Loucy (cell line): Measurements from ENCODE around the gene SYNE1.

ENCODE experiments used
- H2AFZ ChIP-seq: fragments of 200-600 bp; sonication (generic); 2 replicates; pipeline ENCODE4 v1.6.0; 2016; ENCODE audit warnings: antibody characterized with exemption, mild to moderate bottlenecking, low read length, moderate library complexity
- H3F3A ChIP-seq: fragments of 200-600 bp; 2 replicates; pipeline ENCODE4 v1.6.0; 2016; ENCODE audit warnings: antibody characterized with exemption, low read depth, mild to moderate bottlenecking
- H3K27me3 ChIP-seq: fragments of 200-600 bp; sonication (generic); 2 replicates; pipeline ENCODE4 v1.6.1; 2014; ENCODE audit warnings: low read length, mild to moderate bottlenecking; ENCODE audit not compliant: insufficient read depth, poor library complexity, severe bottlenecking
- H3K36me3 ChIP-seq: fragments of 200-600 bp; sonication (generic); 2 replicates; pipeline ENCODE4 v1.6.1; 2016; ENCODE audit warnings: low read length; ENCODE audit not compliant: insufficient read depth
- H3K4me1 ChIP-seq: fragments of 200-600 bp; sonication (generic); 2 replicates; pipeline ENCODE4 v1.5.1; 2014; ENCODE audit warnings: low read length, mild to moderate bottlenecking; ENCODE audit not compliant: insufficient read depth, poor library complexity, severe bottlenecking
- H3K4me2 ChIP-seq: fragments of 200-600 bp; sonication (generic); 2 replicates; pipeline ENCODE4 v1.6.0; 2014; ENCODE audit warnings: antibody characterized with exemption, low read length, low read depth, mild to moderate bottlenecking; ENCODE audit not compliant: poor library complexity, severe bottlenecking
- H3K4me3 ChIP-seq: fragments of 200-600 bp; sonication (generic); 2 replicates; pipeline ENCODE4 v1.5.1; 2014; ENCODE audit warnings: low read length, mild to moderate bottlenecking, mixed read lengths; ENCODE audit not compliant: poor library complexity, severe bottlenecking
- H3K79me2 ChIP-seq: fragments of 200-600 bp; sonication (generic); 2 replicates; pipeline ENCODE4 v1.6.1; 2014; ENCODE audit warnings: low read length; ENCODE audit not compliant: insufficient read depth
- H3K9ac ChIP-seq: fragments of 200-600 bp; sonication (generic); 2 replicates; pipeline ENCODE4 v1.6.0; 2014; ENCODE audit warnings: mild to moderate bottlenecking, low read depth, low read length, moderate library complexity; ENCODE audit not compliant: poor library complexity, severe bottlenecking
- H3K9me2 ChIP-seq: fragments of 200-600 bp; sonication (generic); replicated peaks from 2 replicates; pipeline ENCODE4 v1.6.1; 2016; ENCODE audit warnings: low read depth, low read length, mixed read lengths
- H3K9me3 ChIP-seq: fragments of 200-600 bp; sonication (generic); 2 replicates; pipeline ENCODE4 v1.6.1; 2014; ENCODE audit warnings: mild to moderate bottlenecking, antibody characterized with exemption, low read length, low read depth; ENCODE audit not compliant: insufficient read depth
- H4K20me1 ChIP-seq: fragments of 200-600 bp; sonication (generic); 2 replicates; pipeline ENCODE4 v1.6.0; 2014; ENCODE audit warnings: antibody characterized with exemption, low read length, mild to moderate bottlenecking; ENCODE audit not compliant: insufficient read depth, poor library complexity, severe bottlenecking
- CTCF ChIP-seq: fragments of 200-600 bp; sonication (generic); conservative IDR thresholded peaks from 2 replicates; pipeline ENCODE4 v1.5.1; 2014; ENCODE audit warnings: mild to moderate bottlenecking, antibody characterized with exemption, low read length
- EZH2phosphoT487 ChIP-seq: fragments of 200-600 bp; IDR thresholded peaks from 2 replicates; pipeline ENCODE4 v1.6.1; 2018; ENCODE audit warnings: antibody characterized with exemption, mild to moderate bottlenecking, moderate library complexity, borderline replicate concordance

SYNE1 gene

GRCh38 chr6:152338335-152339125, 298.6 kb downstream of the SYNE1 start:
- Histone ChIP-seq H3K9ac (no peak overlapping the region), H3F3A (no peaks in the 10 kb centered on the region), H3K79me2 (no peaks in the 10 kb centered on the region), H3K9me2 (no peaks in the 10 kb centered on the region), H4K20me1 (no peaks in the 10 kb centered on the region), H2AFZ (peak overlapping the region; percentile 74), H3K9me3 (no peaks in the 10 kb centered on the region), H3K27me3 (no peaks in the 10 kb centered on the region), H3K4me1 (no peaks in the 10 kb centered on the region), H3K4me2 (no peak overlapping the region), H3K4me3 (no peak overlapping the region), H3K36me3 (no peaks in the 10 kb centered on the region)
- no peak for TF ChIP-seq EZH2phosphoT487
- peak; percentile 94 for TF ChIP-seq CTCF

- no peaks in the 10 kb centered on the region for H3K27me3 ChIP-seq
- H3K9ac ChIP-seq = no peak overlapping the region
- H3K36me3 ChIP-seq = no peaks in the 10 kb centered on the region
- H3K4me3 ChIP-seq = no peak overlapping the region
- H3K9me3 ChIP-seq = no peaks in the 10 kb centered on the region
- H3K4me2 ChIP-seq = no peak overlapping the region
- no peaks in the 10 kb centered on the region for H3K4me1 ChIP-seq
- H4K20me1 ChIP-seq = no peaks in the 10 kb centered on the region
- H2AFZ ChIP-seq = no peak overlapping the region
- no peaks in the 10 kb centered on the region for H3F3A ChIP-seq
- no peaks in the 10 kb centered on the region for H3K9me2 ChIP-seq
- TF ChIP-seq EZH2phosphoT487 (no peak), CTCF (no peak)
- no peaks in the 10 kb centered on the region for H3K79me2 ChIP-seq
These were observed 302.6 kb downstream of the SYNE1 start for GRCh38 chr6:152334555-152334954.

DNA sequence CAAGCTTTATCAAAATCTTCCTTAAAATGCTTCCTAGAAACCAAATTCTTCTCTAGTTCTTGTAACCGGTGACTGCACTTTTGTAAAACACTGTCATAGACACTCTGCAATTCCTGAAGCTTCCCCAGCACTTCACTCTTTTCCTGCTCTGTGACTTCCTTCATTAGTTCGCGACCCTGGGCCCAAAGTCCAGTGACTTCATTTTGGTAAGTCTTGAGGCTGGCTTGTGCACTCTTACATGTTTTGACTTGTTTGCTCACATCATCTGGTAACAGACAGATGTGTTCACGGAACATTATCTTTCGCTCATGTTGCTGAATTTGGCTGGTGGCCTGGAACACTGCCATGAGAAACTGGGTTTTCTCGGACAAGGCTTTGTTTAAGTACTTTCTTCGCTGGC, 306.2 kb downstream of the SYNE1 start:
- Histone ChIP-seq H3K27me3 (no peaks in the 10 kb centered on the region), H3K4me3 (no peak overlapping the region), H2AFZ (no peak overlapping the region), H3K9me3 (no peaks in the 10 kb centered on the region), H3F3A (no peaks in the 10 kb centered on the region), H3K36me3 (no peaks in the 10 kb centered on the region), H3K4me1 (no peaks in the 10 kb centered on the region), H3K79me2 (no peaks in the 10 kb centered on the region), H4K20me1 (no peaks in the 10 kb centered on the region), H3K9me2 (no peaks in the 10 kb centered on the region), H3K9ac (no peak overlapping the region), H3K4me2 (no peak overlapping the region)
- TF ChIP-seq EZH2phosphoT487 = no peak
- TF ChIP-seq CTCF = no peak
